SHP77 (cell line): ENCODE data around the gene NTN4.
"Not testable (repeated sequence)": the region's sequence is repeated elsewhere in the genome, so short reads cannot be mapped to it uniquely, and the experiment has no call there.

Experiments
- DNase-seq, 2 experiments: peaks; one replicate each; lab custom pipeline; 2025; lab: John Stamatoyannopoulos, UW

The NTN4 gene

DNA sequence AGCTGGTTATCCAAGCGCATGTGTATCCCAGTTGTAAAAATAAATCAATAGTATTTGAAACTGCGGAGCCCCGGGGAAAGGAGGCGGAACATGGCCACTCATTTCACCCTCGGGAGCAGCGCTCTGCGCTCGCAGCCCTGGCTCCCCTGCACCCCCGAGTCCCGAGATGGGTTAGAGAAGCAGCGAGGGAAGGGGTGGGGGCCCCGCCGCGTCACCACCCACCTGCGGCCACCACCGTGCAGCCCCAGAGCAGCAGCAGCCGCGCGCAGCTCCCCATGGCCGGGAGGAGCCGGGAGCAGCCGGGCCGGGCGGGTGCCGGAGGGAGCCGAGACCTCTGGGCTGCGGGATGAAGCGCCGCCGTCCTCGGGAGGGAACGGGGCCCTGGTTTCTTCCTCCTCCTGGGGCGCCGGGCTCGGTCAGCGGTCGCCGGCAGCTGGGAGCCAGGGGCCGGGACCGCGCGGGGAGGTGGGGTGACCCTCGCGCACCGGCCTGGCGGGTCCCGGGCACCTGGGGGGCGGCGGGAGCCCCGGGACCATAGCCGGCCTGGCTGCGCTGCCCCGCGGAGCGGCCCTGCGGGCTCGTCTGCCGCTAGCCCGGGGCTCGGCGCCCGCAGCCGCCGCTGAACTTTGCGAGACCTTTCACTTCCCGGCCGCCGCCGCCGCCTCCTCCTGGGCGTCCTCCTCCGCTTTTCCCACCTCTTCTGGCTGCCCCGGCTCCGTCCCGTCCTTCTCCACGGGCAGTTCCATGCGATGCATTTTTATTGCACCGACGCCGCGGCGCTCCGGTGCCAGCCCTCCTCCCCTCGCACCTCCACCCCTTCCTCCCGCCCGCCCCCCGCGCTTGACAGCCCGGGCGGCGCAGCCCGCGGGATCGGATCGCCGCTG is at the start of gene NTN4:
Gene NTN4 (minus strand): TSS at position 732 of the 884 bp plus-strand sequence. CDS start 455 bp downstream, at position 277.
- peak in 1 of 2 experiments; percentile 24 for DNase-seq

DNA sequence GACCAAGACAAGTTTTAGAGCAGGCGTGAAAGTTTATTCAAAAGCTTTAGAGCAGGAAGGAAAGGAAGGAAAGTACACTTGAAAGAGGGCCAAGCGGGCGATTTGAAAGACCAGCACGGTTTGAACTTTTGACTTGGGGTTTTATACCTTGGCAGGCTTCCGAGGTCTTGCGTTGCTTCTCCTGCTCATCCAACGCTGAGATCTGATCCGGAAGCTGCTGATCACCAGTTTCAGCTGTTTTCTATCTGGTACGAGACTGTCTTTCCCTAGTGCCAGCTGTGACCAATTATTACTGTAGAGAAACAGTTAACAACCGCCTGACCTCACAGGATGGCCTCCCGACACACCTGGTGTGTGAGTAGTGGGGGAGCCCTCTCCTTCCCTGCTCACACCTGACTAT is 47.6 kb upstream of the NTN4 start:
- peak; percentile 48 to 67 for DNase-seq

DNA sequence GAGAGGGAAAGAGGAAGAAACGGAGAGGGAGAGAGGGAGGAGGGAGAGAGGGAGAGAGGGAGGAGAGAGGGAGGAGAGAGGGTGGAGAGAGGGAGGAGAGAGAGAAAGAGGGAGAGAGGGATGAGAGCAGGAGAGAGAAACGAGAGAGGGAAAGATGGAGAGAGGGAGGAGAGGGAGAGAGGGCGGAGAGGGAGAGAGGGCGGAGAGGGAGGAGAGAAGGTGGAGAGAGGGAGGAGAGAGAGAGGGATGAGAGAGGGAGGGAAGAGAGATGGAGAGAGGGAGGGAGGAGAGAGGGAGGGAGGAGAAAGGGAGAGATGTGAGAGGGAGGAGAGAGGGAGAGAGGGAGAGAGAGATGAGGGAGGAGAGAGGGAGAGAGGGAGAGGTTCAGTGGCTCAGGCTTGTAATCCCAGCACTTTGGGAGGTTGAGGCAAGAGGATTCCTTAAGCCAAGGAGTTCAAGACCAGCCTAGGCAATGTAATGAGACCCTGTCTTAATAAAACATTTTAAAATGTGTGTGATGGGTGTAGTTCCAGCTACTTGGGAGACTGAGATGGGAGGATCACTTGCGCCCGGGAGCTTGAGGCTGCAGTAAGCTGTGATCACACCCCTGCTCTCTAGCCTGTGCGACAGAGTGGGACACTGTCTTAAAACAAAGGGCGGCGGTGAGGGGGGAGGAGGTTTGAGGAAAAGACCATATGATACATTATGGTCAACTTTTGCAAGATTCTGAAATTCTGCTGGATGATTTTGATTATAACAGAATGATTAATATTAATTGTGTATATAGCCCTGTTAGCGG is 46.9 kb upstream of the NTN4 start:
- DNase-seq, result peak; percentile 17 to 19

DNA sequence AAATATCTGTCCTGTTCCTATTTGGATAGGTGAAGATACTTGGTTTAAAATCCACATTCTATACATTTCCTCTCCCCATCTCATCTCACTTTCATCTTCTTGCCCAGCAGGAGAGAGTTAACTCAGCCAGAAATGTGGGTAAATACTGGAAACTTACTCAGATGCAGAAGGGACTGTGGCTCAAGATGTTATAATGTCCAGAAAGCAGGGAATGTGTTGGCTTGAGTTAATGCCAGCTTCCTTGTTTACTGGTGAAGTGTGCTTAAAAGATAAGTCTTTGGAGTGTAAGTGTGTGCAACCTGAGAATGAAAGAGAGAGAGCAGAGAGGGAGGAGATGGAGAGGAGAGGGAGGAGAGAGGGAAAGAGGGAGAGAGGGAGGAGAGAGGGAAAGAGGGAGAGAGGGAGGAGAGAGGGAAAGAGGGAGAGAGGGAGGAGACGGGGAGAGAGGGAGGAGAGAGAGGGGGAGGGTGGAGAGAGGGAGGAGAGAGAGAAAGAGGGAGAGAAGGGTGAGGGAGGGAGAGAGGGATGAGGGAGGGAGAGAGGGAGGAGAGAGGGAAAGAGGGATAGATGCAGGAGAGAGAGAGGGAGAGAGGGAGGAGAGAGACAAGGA is 46.2 kb upstream of the NTN4 start:
- DNase-seq, result no peak

DNA sequence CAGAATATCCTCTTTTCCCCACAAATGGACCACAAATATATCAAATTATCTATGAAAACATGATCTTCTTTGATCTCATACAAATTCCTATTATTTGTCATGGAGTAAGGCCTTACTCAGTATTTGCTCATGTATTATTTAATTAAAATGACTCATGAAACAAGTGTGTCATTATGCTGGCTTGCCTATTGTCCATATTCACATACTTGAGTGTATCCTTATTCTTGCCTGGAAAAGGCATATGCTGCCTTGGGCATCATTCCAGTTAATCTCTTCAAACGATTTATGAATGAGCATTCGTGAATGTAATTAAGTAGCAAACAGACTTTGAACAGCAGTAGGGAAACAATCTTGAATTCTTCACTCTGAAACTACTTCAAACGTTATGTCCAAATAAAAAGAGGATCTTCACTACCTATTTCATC is 45.6 kb upstream of the NTN4 start:
- DNase-seq, result peak; percentile 14 to 18

DNA sequence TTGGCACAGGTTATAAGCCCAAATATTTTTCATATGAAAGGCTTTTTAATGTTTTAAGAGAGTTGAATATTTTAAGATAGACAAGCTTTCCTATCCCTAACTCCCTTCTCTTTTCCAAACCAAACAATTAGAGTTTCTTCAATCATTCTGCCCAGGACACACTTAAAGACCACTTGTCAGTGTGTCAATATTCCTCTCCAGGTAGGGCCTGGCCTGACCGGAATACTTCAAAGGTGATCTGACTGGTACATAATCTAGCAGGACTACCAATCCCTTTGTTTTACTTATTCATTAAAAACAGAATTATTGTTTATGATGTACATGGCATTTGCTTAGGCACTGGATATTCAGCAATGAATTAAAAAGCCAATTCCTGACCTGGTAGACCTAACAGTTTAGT is 44.0 kb upstream of the NTN4 start:
- DNase-seq, result no peak

DNA sequence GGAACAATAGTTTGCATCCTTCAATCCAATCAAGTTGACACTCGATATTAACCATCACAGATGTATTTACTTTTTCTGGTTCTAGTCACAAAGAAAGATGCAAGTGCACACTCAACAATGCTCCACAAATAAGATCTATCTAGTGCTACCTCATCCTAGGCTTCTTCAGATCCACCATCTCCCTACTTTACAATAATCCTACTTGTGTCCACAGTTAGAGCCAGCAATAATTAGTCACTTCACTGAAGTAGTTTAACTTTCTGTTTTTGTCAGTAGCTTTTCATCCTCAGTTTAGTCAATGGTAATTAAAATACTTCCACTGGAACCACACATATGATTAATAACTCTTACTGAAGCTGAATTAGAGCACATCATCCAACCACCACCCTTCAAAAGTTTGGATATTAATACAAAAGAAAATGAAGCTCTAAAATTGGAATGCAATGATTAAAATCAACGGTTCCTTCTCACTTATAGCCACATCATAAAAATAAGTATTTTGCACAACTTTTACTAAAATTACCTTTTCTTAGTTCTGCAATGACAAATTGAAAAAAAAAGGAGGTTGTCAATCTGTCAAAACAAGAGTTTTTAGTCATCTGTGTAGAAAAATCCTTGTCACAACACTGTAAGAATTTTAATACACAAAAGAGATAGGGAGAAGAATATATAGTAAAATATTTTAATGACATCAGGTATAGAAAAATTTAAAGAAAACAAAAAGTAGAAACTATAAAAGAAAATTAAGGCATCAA is 39.9 kb upstream of the NTN4 start:
- DNase-seq, result no peak

DNA sequence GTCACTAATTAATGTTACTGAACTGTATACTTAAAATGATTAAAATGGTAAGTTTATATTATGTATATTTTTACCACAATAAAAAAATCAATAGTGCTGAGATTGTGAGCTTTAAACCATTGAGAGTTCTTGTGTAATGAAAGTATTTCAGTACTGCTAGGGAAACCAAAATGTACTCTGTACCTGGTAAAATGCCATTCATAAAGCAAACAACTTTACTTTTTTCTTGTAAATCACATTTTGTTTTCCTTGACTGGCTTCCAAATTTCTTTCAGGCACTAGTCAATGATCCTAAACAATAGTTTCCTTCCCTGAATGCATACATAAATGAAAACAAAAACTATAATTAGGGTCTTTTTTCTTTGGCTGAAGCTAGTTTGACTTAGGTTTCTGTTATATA is 38.8 kb upstream of the NTN4 start:
- no peak for DNase-seq

DNA sequence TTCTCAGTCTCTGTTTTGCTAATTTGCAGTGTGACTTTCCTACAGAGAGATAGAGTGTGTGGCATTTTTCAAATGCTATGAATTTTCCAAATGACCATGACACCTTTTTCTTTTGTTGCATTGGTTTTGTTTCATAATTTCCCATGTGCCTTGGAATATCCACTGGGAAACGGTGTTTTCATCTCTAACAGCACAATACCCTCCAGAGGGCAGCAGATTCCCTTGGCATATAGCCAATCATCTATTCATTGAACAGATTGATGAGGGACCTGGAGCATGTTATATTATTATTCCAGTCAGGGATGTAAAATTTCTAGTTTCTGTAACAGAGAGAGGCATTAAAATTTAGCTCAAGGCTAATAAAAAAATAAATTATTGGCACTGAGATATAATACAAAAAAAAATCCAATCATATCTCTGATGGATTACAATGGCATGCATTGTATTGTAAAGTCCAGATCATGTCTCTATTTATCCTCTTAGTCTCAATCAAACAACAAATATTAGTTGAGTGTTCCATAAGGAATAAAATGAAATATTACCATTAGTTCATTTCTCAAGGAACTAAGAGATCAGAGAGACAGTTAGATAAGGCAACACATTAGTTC is 29.6 kb upstream of the NTN4 start:
- DNase-seq, result peak; percentile 29 to 30

DNA sequence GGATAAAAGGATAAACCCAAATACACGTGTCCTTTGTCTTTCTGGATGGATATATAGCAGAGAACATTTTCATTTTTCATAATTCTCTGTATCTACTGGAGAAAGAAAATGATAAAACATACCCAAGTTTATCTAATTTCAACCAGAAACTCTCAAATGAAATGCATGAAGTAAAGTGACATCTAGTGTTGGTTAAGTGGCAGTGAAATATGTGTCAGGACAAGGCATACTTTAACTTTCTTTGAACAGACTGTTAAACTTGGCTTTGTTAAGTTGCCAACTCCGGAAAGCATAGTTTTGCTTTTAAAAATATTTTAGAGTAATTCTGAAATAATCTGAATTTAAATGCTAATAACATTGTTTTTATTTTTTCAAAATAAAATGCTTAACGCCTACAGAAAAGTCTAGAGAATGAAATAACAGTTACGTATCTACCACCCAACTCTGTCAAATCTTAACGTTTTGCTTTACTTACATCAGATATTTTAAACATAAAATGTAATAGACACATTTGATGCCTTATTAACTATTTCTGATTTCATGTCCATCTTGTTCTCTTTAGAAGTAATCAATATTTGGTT is 25.2 kb upstream of the NTN4 start:
- DNase-seq, result peak; percentile 9 to 31

DNA sequence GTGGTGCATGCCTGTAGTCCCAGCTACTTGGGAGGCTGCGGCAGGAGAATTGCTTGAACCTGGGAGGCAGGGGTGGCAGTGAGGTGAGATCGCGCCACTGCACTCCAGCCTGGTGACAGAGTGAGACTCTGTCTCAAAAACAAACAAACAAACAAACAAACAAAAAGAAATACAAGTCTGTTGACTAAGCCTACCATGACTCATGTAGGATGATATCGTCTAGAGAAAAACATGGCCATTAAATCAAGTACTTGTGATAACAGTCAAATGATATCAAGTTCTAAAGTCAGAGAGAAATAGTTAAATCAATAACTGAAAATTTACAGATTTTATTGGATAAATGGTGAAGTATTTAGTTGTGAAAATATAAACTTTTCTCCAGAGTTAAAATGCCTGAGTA is 21.6 kb upstream of the NTN4 start:
- DNase-seq, result not testable (repeated sequence)

DNA sequence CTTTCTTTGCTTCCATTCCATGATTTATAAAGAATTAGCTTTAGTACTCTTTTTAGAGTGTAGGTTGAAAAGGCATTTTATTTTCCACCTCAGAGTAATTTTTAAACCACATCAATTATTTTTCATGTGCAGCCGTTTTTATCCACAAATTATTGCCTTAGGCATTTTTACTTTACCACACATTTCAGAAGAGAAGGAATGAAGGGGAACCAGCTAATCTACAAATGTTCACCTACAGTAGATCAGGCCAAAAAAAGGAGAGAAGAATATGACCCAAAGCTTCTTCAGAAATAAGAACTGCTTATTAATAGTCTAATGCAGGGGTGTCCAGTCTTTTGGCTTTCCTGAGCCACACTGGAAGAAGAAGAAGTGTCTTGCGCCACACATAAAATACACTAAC is 19.8 kb upstream of the NTN4 start:
- DNase-seq, result no peak

DNA sequence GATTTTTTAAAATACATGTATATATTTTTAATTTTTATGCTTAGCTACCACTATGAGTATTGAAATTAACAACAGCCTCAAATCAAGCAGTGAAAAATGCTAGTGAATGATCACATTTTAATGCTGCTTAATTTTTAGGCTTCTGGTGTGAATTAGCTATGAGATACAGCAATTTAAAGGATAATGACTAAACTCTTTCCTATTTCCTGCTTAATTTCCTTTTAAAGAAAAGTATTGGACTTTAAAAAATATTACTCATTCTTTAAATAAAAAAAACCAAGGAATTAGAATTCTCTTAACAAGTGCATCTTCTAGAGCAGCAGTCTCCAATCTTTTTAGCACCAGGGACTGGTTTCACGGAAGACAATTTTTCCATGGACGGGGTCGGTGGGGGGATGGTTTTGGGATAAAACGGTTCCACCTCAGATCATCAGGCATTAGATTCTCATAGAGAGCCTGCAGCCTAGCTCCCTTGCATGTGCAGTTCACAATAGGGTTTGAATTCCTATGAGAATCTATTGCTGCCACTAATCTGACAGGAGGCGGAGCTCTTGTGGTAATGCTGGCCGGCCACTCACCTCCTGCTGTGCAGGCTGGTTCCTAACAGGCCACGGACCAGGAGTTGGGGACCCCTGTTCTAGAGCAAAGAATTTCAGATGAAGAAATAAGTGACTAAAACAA is 18.6 kb upstream of the NTN4 start:
- no peak for DNase-seq

DNA sequence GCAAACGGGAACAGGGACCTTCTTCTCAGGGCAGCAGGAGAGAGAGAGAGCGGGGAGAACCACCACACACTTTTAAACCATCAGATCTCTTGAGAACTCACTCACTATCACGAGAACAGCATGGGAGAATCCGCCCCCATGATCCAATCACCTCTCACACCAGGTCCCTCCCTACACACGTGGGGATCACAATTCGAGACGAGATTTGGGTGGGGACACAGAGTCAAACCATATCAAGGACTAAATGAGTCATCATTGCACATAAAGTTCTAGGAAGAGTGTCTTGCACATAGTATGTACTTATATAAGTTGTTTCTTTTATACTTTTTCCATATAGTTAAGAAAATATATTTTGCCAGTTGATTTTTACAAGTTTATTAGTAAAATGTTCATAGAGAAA is 17.6 kb upstream of the NTN4 start:
- DNase-seq, result no peak

DNA sequence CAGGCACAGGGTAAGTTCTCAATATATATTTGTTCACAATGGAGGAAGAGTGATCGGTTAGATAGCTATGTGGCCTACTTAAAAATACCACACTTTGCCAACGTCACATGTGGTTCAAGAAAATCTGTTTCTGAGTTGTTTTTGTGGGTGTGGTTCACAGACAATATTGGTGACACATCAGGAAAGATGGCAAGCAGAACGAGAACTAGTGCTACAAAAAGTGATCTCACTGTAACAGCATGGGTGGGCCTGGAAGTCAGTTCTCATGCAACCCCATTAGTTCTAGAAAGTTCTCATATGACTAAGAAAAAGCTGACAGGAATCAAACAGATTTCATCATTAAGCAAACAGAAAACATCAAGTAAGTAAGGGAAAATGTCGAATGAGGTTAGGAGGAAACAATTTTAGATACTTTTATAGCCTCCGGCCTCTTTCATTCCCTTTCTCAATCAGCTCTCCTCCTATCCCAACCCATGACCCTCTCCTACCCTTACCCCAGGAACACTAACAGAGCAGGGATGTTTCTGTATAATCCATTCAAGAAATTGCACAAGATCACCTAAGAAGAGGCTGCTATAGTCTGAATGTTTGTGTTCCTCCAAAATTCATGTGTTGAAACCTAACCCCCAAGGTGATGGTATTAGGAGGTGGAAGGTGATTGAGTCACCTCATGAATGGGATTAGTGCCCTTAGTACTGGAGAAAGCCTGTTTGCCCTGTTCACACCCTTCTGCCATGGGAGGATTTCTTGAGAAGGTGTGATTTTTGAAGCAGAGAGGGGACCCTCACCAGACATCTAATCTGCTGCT is 15.5 kb upstream of the NTN4 start:
- no peak for DNase-seq

DNA sequence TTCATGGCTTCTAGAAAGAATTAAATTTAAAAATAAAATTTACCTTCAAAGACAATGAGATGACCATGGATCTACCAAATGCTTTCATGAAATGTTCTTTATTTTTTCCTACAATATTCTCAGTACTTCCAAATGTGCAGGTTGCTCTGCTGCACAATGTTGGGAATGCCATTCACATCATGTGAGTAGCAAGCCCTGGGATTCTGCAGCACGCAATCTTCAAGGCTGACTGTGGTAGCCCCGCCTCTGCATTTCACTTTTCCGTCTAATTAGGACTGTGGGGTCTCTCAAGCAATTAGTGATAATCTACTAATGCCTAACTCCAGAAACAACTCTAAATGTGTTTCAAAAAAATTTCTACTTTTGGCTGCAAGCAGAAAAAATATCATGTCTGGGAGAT is 13.7 kb upstream of the NTN4 start:
- DNase-seq, result no peak

DNA sequence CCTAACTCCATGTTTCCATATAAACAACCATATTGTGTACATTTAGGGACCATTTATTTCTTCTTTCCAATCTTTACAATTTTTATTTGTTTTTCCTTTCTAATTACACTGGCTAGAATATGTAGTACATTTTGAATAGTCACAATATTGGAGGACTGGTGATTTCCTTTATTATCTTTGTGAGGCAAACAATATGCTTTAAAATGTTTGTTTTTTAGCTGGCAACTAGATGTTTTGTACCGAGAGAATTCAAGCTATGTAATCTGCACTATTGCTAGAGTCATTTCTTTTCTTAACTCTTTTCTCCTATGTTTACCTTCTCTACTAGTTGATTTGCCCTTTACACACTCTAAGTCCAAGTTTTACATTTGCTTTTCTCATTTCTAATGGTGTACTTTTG is 13.3 kb upstream of the NTN4 start:
- DNase-seq, result no peak

DNA sequence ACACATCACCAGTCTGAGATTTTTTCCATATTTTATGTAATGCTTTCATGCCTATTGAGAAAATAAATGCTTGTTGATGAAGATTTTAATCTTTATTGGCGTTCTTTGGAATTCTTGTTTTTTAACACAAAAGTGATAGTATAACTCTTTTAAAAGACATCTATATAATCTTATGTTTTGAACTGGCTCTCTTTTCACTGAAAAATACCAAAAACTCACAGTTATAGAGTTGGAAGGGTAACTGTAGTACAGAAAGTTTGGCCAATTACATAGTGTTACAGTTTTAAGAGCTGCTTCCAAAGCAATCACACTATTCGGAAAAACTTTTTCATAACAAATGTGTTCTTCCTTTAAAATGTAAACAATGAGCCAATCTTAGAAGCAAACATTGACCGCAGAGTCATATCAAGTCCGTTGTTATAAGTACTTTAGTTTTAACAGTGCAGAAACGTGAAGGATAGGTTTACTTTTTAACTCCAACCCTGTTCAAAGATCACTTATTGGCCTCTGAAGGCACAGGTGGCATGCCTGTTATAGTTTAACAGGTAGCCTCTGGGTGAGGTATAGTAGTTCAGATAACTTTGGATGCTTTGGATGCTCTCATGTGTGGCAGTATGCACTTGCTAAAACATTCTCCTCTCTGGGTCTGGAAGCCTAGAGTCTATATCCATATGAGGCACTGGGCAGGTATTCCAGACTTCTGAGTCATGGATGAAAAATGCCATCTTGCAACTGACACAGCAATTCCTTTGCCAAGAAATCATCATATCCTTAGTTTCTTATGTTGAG is 12.1 kb upstream of the NTN4 start:
- DNase-seq, result no peak

DNA sequence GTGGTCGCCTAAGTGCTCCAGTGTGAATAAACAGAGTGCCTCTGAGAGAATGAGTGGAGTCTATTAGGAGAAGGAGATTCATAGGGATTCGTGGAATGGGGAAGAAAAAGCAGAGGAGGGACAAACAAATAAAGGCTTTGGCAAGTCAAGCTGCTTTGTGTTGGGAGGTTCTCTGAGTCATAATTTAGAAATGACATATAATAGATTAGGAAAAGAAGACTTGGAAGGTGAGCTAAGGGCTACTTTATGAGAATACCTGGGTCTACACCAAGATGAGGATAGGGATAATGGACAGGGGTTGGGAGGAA is 6.4 kb upstream of the NTN4 start:
- no peak for DNase-seq
